Endothelial cell of umbilical vein (primary cell): ENCODE results near the gene NINL. TPM values are rescaled to one million over a fixed set of nuclear protein-coding genes. Genes with fewer than 3 reads are reported as not detected.

Experiments used
- BruUV-seq: library from RNA; stranded (reverse); fragments of 400-500 nt; replicated peaks from 2 replicates; lab custom pipeline; 2021; lab: Mats Ljungman, UMichigan
- CTCF ChIA-PET: fragments of 300-600, 350-600 bp; sonication (Branson Sonifier 250); formaldehyde crosslinking; loops from one replicate; lab custom pipeline; 2021; ENCODE audit warnings: antibody characterized with exemption, inconsistent platforms; lab: Charles Lee
- POLR2A ChIA-PET: fragments of 300-600, 350-600 bp; sonication (Branson Sonifier 250); formaldehyde crosslinking; loops from one replicate; lab custom pipeline; 2021; ENCODE audit warnings: antibody characterized with exemption, inconsistent platforms; lab: Charles Lee
- DNase-seq: peaks from one replicate; pipeline ENCODE4 v3.0.0-alpha.2; 2011; ENCODE audit warnings: low read depth, low spot score
- FAIRE-seq: peaks from 2 replicates; lab custom pipeline; 2011; peaks lifted over from hg19 to GRCh38; lab: Jason Lieb, UNC
- H2AFZ ChIP-seq: 2 replicates; pipeline ENCODE4 v1.6.0; 2012; ENCODE audit warnings: low read depth, low read length, control low read depth, inconsistent platforms
- H3K27ac ChIP-seq: 2 replicates; pipeline ENCODE4 v1.5.1; 2011; ENCODE audit warnings: low read depth, mild to moderate bottlenecking, control low read depth, low read length, moderate library complexity; ENCODE audit not compliant: insufficient read depth
- H3K27me3 ChIP-seq, 2 experiments: 2 replicates each; pipeline versions ENCODE4 v1.6.0 to v1.6.1; 2011; ENCODE audit warnings: low read length in 2 of 2, mixed read lengths in 1 of 2; ENCODE audit not compliant: control insufficient read depth in 2 of 2, insufficient read depth in 2 of 2
- H3K36me3 ChIP-seq, 2 experiments: 2 replicates in 1 of 2; 3 replicates in 1 of 2; pipeline ENCODE4 v1.5.1; 2011; ENCODE audit warnings: low read length in 2 of 2, mild to moderate bottlenecking in 1 of 2, moderate library complexity in 1 of 2; ENCODE audit not compliant: control insufficient read depth in 2 of 2, insufficient read depth in 2 of 2; ENCODE audit errors: extremely low read depth in 1 of 2
- H3K4me1 ChIP-seq: 3 replicates; pipeline ENCODE4 v1.5.1; 2011; ENCODE audit warnings: mild to moderate bottlenecking, low read length; ENCODE audit not compliant: control insufficient read depth, insufficient read depth; ENCODE audit errors: extremely low read depth
- H3K4me2 ChIP-seq: 2 replicates; pipeline ENCODE4 v1.6.1; 2011; ENCODE audit warnings: low read length, control low read depth, mixed read lengths; ENCODE audit not compliant: insufficient read depth
- H3K4me3 ChIP-seq, 3 experiments: fragments of 200-600 bp in 1 of 3; sonication (generic), shearing (Covaris generic) in 1 of 3; replicated peaks in 1 of 3; 2 replicates each; pipeline ENCODE4 v1.5.1; 2011 to 2016; ENCODE audit warnings: control low read depth in 3 of 3, low read length in 3 of 3, mild to moderate bottlenecking in 2 of 3, inconsistent platforms in 1 of 3, low read depth in 1 of 3, moderate library complexity in 1 of 3; ENCODE audit not compliant: insufficient read depth in 1 of 3
- H3K79me2 ChIP-seq: 2 replicates; pipeline ENCODE4 v1.6.0; 2012; ENCODE audit warnings: low read length, inconsistent platforms; ENCODE audit not compliant: control insufficient read depth, insufficient read depth
- H3K9ac ChIP-seq: replicated peaks from 2 replicates; pipeline ENCODE3; 2011; ENCODE audit warnings: low read length, control low read depth; ENCODE audit not compliant: insufficient read depth; ENCODE audit errors: extremely low read depth
- H3K9me1 ChIP-seq: replicated peaks from 3 replicates; pipeline ENCODE4 v1.6.0; 2011; ENCODE audit warnings: mild to moderate bottlenecking, low read length; ENCODE audit not compliant: control insufficient read depth, insufficient read depth; ENCODE audit errors: extremely low read depth
- H3K9me3 ChIP-seq: replicated peaks from 2 replicates; pipeline ENCODE4 v1.5.1; 2012; ENCODE audit warnings: low read length, inconsistent platforms; ENCODE audit not compliant: control insufficient read depth, insufficient read depth
- H4K20me1 ChIP-seq: replicated peaks from 2 replicates; pipeline ENCODE3; 2011; ENCODE audit warnings: mild to moderate bottlenecking, low read length; ENCODE audit not compliant: control insufficient read depth, insufficient read depth; ENCODE audit errors: extremely low read depth
- EZH2 ChIP-seq: IDR thresholded peaks from 2 replicates; pipeline ENCODE4 v1.6.1; 2012; ENCODE audit warnings: borderline replicate concordance, low read depth, mild to moderate bottlenecking, moderate library complexity, low read length, inconsistent platforms; ENCODE audit not compliant: severe bottlenecking
- FOS ChIP-seq: IDR thresholded peaks from 2 replicates; pipeline ENCODE4 v1.6.1; 2011; ENCODE audit warnings: mild to moderate bottlenecking, low read length, moderate library complexity, borderline replicate concordance; ENCODE audit not compliant: insufficient read depth
- GATA2 ChIP-seq: IDR thresholded peaks from 2 replicates; pipeline ENCODE4 v1.7.0; 2011; ENCODE audit warnings: low read depth, mild to moderate bottlenecking, moderate library complexity, mixed read lengths, low read length; ENCODE audit not compliant: insufficient read length, insufficient read depth
- JUN ChIP-seq: IDR thresholded peaks from 2 replicates; pipeline ENCODE4 v1.6.1; 2011; ENCODE audit warnings: borderline replicate concordance, low read depth; ENCODE audit not compliant: insufficient read length, insufficient read depth
- MYC ChIP-seq: IDR thresholded peaks from one replicate; pipeline ENCODE4 v1.6.1; 2011; ENCODE audit warnings: mild to moderate bottlenecking, low read depth, low read length
- POLR2A ChIP-seq: IDR thresholded peaks from 2 replicates; pipeline ENCODE4 v1.6.1; 2012; ENCODE audit warnings: low read depth, mild to moderate bottlenecking, control low read depth, low read length
- POLR2AphosphoS5 ChIP-seq: IDR thresholded peaks from 2 replicates; pipeline ENCODE4 v1.6.1; 2012; ENCODE audit warnings: low read depth, mild to moderate bottlenecking, control low read depth, low read length, moderate library complexity; ENCODE audit not compliant: insufficient read depth
- dilution Hi-C: fragments of 300-500 bp; cut with MboI; formaldehyde crosslinking; loops from one replicate; pipeline ENCODE4 v1.15.0; 2019; ENCODE audit warnings: low sequenced_read_pairs; ENCODE audit not compliant: extremely low pct_ligation_motif_present
- intact Hi-C: fragments of 100-400 bp; cut with micrococcal nuclease; formaldehyde crosslinking; loops from one replicate; pipeline ENCODE4 v1.10.0; 2022
- polyA plus RNA-seq, 4 experiments: library from polyadenylated mRNA; depleted of rRNA in 3 of 4; stranded (reverse) in 3 of 4; unstranded in 1 of 4; fragments of >200 nt; gene quantifications; 2 replicates each; pipeline versions ENCODE4 v1.2.1 to v1.2.3, GENCODE V29; 2011 to 2012; ENCODE audit warnings: missing spikeins in 1 of 4
- total RNA-seq: library from RNA; stranded (reverse); gene quantifications from 2 replicates; pipeline ENCODE4 v1.2.3, GENCODE V29; 2021
- TF ChIP-seq, protein P1 (sequence below): IDR thresholded peaks from 2 replicates; pipeline ENCODE4 v1.6.1; 2011; ENCODE audit not compliant: insufficient read depth, insufficient read length
- TF ChIP-seq, protein P2 (sequence below), 2 donors: IDR thresholded peaks; 1 replicate in 1 of 2; 2 replicates in 1 of 2; pipeline ENCODE4 v1.5.1; 2011; ENCODE audit warnings: low read length in 2 of 2, mild to moderate bottlenecking in 2 of 2, moderate library complexity in 2 of 2, control low read depth in 1 of 2, inconsistent platforms in 1 of 2, low read depth in 1 of 2; ENCODE audit not compliant: insufficient read depth in 1 of 2; ENCODE audit errors: extremely low read depth in 1 of 2

Gene NINL
- total and polyA plus RNA-seq, 2 donors (not counting 3 experiments of a cell fraction or from before 2014, with no cell fraction given): 13.2 to 25.5 TPM

DNA sequence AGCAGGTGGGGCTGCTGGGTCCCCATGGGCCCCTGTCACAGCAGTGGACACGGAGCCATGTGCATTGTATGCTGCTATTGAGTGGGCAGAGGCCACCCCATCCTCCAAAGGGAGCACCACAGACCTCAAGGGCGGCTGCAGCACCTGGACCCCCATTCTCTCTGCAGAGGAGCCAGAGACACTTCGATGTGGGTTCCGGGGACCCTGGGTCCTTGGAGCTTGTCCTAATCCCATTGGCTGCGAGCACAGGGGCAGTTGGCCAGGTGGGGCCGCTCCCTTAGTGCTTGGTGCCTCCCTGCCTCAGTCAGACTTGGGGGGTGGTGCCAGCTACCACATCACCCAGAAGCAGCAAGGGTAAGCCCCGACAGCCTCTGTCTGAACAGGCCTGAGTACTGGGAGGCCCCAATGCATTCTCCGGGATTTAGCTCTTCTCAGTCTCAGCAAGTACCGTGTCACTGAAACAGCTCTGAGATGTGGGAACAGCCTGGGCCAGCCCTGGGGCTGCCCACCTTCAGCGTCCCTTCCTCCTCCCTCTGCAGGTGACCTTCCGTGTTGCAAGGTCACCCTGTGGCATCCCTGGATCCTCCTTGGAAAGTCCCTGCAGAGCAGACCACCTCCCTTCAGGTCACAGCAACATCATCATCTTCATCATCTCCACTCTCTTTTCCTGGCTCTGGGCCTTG lies 104.0 kb downstream of the NINL start:
- no TSS peak for BruUV-seq
- H3K27ac ChIP-seq: no peak overlapping the region
- peaks cover 0 to 36% of the 10 kb centered on the region in 2 experiments for H3K36me3 ChIP-seq
- DNase-seq (no peak), FAIRE-seq (no peak)
- no peaks in the 10 kb centered on the region for H4K20me1 ChIP-seq
- ChIA-PET POLR2A (no interaction called here), CTCF (interaction anchor here (1.1 to 1.3 kb wide), 2 partner anchors 9 to 11 kb away, joined by 3 to 4 read pairs; no protein-coding TSS in a partner anchor)
- no peak overlapping the region for H3K9ac ChIP-seq
- H3K4me2 ChIP-seq: no peak overlapping the region
- no peak for TF ChIP-seq MYC
- TF ChIP-seq JUN: no peak
- TF ChIP-seq FOS: no peak
- TF ChIP-seq, protein P1, sequence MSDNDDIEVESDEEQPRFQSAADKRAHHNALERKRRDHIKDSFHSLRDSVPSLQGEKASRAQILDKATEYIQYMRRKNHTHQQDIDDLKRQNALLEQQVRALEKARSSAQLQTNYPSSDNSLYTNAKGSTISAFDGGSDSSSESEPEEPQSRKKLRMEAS: no peak
- no peak for TF ChIP-seq POLR2AphosphoS5
- TF ChIP-seq, protein P2, sequence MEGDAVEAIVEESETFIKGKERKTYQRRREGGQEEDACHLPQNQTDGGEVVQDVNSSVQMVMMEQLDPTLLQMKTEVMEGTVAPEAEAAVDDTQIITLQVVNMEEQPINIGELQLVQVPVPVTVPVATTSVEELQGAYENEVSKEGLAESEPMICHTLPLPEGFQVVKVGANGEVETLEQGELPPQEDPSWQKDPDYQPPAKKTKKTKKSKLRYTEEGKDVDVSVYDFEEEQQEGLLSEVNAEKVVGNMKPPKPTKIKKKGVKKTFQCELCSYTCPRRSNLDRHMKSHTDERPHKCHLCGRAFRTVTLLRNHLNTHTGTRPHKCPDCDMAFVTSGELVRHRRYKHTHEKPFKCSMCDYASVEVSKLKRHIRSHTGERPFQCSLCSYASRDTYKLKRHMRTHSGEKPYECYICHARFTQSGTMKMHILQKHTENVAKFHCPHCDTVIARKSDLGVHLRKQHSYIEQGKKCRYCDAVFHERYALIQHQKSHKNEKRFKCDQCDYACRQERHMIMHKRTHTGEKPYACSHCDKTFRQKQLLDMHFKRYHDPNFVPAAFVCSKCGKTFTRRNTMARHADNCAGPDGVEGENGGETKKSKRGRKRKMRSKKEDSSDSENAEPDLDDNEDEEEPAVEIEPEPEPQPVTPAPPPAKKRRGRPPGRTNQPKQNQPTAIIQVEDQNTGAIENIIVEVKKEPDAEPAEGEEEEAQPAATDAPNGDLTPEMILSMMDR (IDR thresholded peaks at IDR 0.05; ENCODE audit: extremely low read depth in 1 of 2, insufficient read depth in 1 of 2, low read depth in 1 of 2, low read length in 2 of 2): no peak
- no peak for TF ChIP-seq GATA2
- TF ChIP-seq EZH2: no peak
- TF ChIP-seq POLR2A: no peak
- dilution Hi-C loops: no loop called here
- no peaks in the 10 kb centered on the region for H3K9me3 ChIP-seq
- H3K79me2 ChIP-seq: no peaks in the 10 kb centered on the region
- H3K4me1 ChIP-seq: peaks cover 24% of the 10 kb centered on the region
- no peak overlapping the region for H3K4me3 ChIP-seq
- H2AFZ ChIP-seq: no peak overlapping the region
- intact Hi-C loops: no loop called here
- no peaks in the 10 kb centered on the region for H3K9me1 ChIP-seq
- H3K27me3 ChIP-seq: no peaks in the 10 kb centered on the region
